ENCODE measurements around the gene KCTD16.

KCTD16 gene

GRCh38 chr5:144463481-144464223 lies 293.0 kb downstream of the KCTD16 start:
- no peak for DNase-seq (ENCODE audit: low read depth)

GRCh38 chr5:144464306-144464705 lies 293.6 kb downstream of the KCTD16 start:
- DNase-seq (ENCODE audit: low read depth), result no peak

GRCh38 chr5:144465441-144465840 lies 294.8 kb downstream of the KCTD16 start:
- no peak for DNase-seq (ENCODE audit: low read depth)

- no peak for DNase-seq (ENCODE audit: low read depth)
Observed at GRCh38 chr5:144467792-144468191, 297.1 kb downstream of the KCTD16 start.

GRCh38 chr5:144468571-144468970 lies 297.9 kb downstream of the KCTD16 start:
- no peak for DNase-seq (ENCODE audit: low read depth)

GRCh38 chr5:144469106-144469505 lies 298.4 kb downstream of the KCTD16 start:
- DNase-seq (ENCODE audit: low read depth), result no peak

- DNase-seq (ENCODE audit: low read depth), result no peak
Observed at GRCh38 chr5:144472221-144472620, 301.5 kb downstream of the KCTD16 start.

GRCh38 chr5:144473650-144474049 lies 303.0 kb downstream of the KCTD16 start:
- no peak for DNase-seq (ENCODE audit: low read depth)

- DNase-seq (ENCODE audit: low read depth), result no peak
Observed at GRCh38 chr5:144478565-144478964, 307.9 kb downstream of the KCTD16 start.

GRCh38 chr5:144481861-144482260 lies 311.2 kb downstream of the KCTD16 start:
- DNase-seq (ENCODE audit: low read depth), result no peak

- no peak for DNase-seq (ENCODE audit: low read depth)
Observed at GRCh38 chr5:144484124-144484897, 313.6 kb downstream of the KCTD16 start.

GRCh38 chr5:144485540-144485939 lies 314.9 kb downstream of the KCTD16 start:
- DNase-seq (ENCODE audit: low read depth), result no peak

GRCh38 chr5:144487207-144487606 lies 316.5 kb downstream of the KCTD16 start:
- DNase-seq (ENCODE audit: low read depth), result no peak

GRCh38 chr5:144487761-144488160 lies 317.1 kb downstream of the KCTD16 start:
- no peak for DNase-seq (ENCODE audit: low read depth)

GRCh38 chr5:144503123-144503522 lies 332.4 kb downstream of the KCTD16 start:
- no peak for DNase-seq (ENCODE audit: low read depth)

- no peak for DNase-seq (ENCODE audit: low read depth)
Observed at GRCh38 chr5:144504929-144505577, 334.4 kb downstream of the KCTD16 start.

- no peak for DNase-seq (ENCODE audit: low read depth)
Observed at GRCh38 chr5:144510845-144511579, 340.3 kb downstream of the KCTD16 start.

- no peak for DNase-seq (ENCODE audit: low read depth)
Observed at GRCh38 chr5:144511580-144512072, 341.0 kb downstream of the KCTD16 start.

GRCh38 chr5:144522698-144523097 lies 352.0 kb downstream of the KCTD16 start:
- no peak for DNase-seq (ENCODE audit: low read depth)

- DNase-seq (ENCODE audit: low read depth), result no peak
Observed at GRCh38 chr5:144525000-144525399, 354.3 kb downstream of the KCTD16 start.

GRCh38 chr5:144531188-144531587 lies 360.5 kb downstream of the KCTD16 start:
- DNase-seq (ENCODE audit: low read depth), result no peak

Measured in stimulated activated CD8-positive, alpha-beta memory T cell treated with anti-CD3 and anti-CD28 coated beads, Interleukin-4, amount 100 ng/mL, for 24 hours (primary cell).